IMR-90 (cell line): ENCODE results near the gene ROR2. TPM values are rescaled to one million over a fixed set of nuclear protein-coding genes. Genes with fewer than 3 reads are reported as not detected.

Experiments used
- ATAC-seq: fragments of 200-7000 bp; cut with Tn5 transposase; 2 replicates; pipeline ENCODE4 v1.9.1; 2020; ENCODE audit warnings: low read depth, mild to moderate bottlenecking, moderate library complexity
- BruUV-seq: library from RNA; stranded (reverse); fragments of 400-500 nt; replicated peaks from 2 replicates; lab custom pipeline; 2021; lab: Mats Ljungman, UMichigan
- CTCF ChIA-PET: fragments of 300-600 bp; formaldehyde crosslinking; extraction: SDS; loops from one replicate; lab custom pipeline; 2021; ENCODE audit warnings: antibody characterized with exemption; lab: Yijun Ruan, JAX
- POLR2A ChIA-PET: fragments of 300-600 bp; sonication (Branson Sonifier 250); formaldehyde crosslinking; loops from one replicate; lab custom pipeline; 2022; ENCODE audit warnings: antibody characterized with exemption; ENCODE audit not compliant: unreplicated experiment; lab: Charles Lee
- DNase-seq: peaks from one replicate; pipeline ENCODE4 v3.0.0; 2013
- H2AFZ ChIP-seq: replicated peaks from 2 replicates; pipeline ENCODE3; 2013; ENCODE audit warnings: low read length, mild to moderate bottlenecking; ENCODE audit not compliant: poor library complexity
- H2AK5ac ChIP-seq: 2 replicates; pipeline ENCODE4 v1.6.1; 2013; ENCODE audit warnings: low read depth, low read length, inconsistent platforms
- H2AK9ac ChIP-seq: replicated peaks from 2 replicates; pipeline ENCODE3; 2013; ENCODE audit warnings: mild to moderate bottlenecking, low read depth, low read length, moderate library complexity; ENCODE audit not compliant: poor library complexity
- H2BK120ac ChIP-seq: 2 replicates; pipeline ENCODE4 v1.6.1; 2013; ENCODE audit warnings: low read depth, low read length, inconsistent platforms
- H2BK15ac ChIP-seq: 3 replicates; pipeline ENCODE4 v1.6.1; 2013; ENCODE audit warnings: low read depth, low read length, inconsistent platforms
- H2BK20ac ChIP-seq: 2 replicates; pipeline ENCODE4 v1.6.1; 2013; ENCODE audit warnings: low read depth, mild to moderate bottlenecking, inconsistent platforms, low read length, moderate library complexity
- H2BK5ac ChIP-seq: 2 replicates; pipeline ENCODE4 v1.6.1; 2013; ENCODE audit warnings: mild to moderate bottlenecking, low read depth, low read length, inconsistent platforms; ENCODE audit not compliant: poor library complexity, severe bottlenecking
- H3K14ac ChIP-seq: replicated peaks from 2 replicates; pipeline ENCODE4 v1.6.1; 2013; ENCODE audit warnings: low read depth, low read length, inconsistent platforms
- H3K18ac ChIP-seq: 2 replicates; pipeline ENCODE4 v1.6.1; 2013; ENCODE audit warnings: low read depth, low read length, control low read depth
- H3K23ac ChIP-seq: 2 replicates; pipeline ENCODE4 v1.6.1; 2013; ENCODE audit warnings: low read depth, low read length, inconsistent platforms
- H3K27ac ChIP-seq: 2 replicates; pipeline ENCODE4 v1.5.1; 2013; ENCODE audit warnings: mild to moderate bottlenecking, control low read depth, low read length; ENCODE audit not compliant: insufficient read depth
- H3K27me3 ChIP-seq: 2 replicates; pipeline ENCODE4 v1.6.1; 2013; ENCODE audit warnings: low read length; ENCODE audit not compliant: control insufficient read depth, insufficient read depth
- H3K36me3 ChIP-seq: 2 replicates; pipeline ENCODE4 v1.6.1; 2013; ENCODE audit warnings: low read length, mixed read lengths; ENCODE audit not compliant: control insufficient read depth, insufficient read depth
- H3K4ac ChIP-seq: 2 replicates; pipeline ENCODE4 v1.6.1; 2013; ENCODE audit warnings: low read depth, low read length, inconsistent platforms
- H3K4me1 ChIP-seq: 2 replicates; pipeline ENCODE4 v1.6.1; 2013; ENCODE audit warnings: low read length, mixed read lengths; ENCODE audit not compliant: control insufficient read depth, insufficient read depth
- H3K4me2 ChIP-seq: 2 replicates; pipeline ENCODE4 v1.6.1; 2013; ENCODE audit warnings: low read depth, mild to moderate bottlenecking, control low read depth, low read length, moderate library complexity
- H3K4me3 ChIP-seq: 2 replicates; pipeline ENCODE4 v1.5.1; 2013; ENCODE audit warnings: low read depth, mild to moderate bottlenecking, control low read depth, low read length, moderate library complexity; ENCODE audit not compliant: insufficient read depth
- H3K56ac ChIP-seq: 2 replicates; pipeline ENCODE4 v1.6.1; 2013; ENCODE audit warnings: low read length, inconsistent platforms; ENCODE audit not compliant: insufficient read depth; ENCODE audit errors: extremely low read depth
- H3K79me1 ChIP-seq, 2 experiments: 2 replicates each; pipeline ENCODE4 v1.6.1; 2013; ENCODE audit warnings: low read length in 2 of 2, inconsistent platforms in 1 of 2, low read depth in 1 of 2
- H3K9ac ChIP-seq: 2 replicates; pipeline ENCODE4 v1.6.1; 2013; ENCODE audit warnings: low read depth, low read length, control low read depth
- H3K9me1 ChIP-seq: 2 replicates; pipeline ENCODE4 v1.6.1; 2013; ENCODE audit warnings: low read length, inconsistent platforms; ENCODE audit not compliant: insufficient read depth
- H3K9me3 ChIP-seq: 2 replicates; pipeline ENCODE4 v1.6.1; 2013; ENCODE audit warnings: low read length; ENCODE audit not compliant: control insufficient read depth, insufficient read depth
- H4K20me1 ChIP-seq: 2 replicates; pipeline ENCODE4 v1.6.1; 2013; ENCODE audit warnings: low read length, inconsistent platforms; ENCODE audit not compliant: insufficient read depth
- H4K5ac ChIP-seq: 2 replicates; pipeline ENCODE4 v1.6.1; 2013; ENCODE audit warnings: mild to moderate bottlenecking, low read depth, low read length, control low read depth
- H4K8ac ChIP-seq, 2 experiments: 2 replicates each; pipeline ENCODE4 v1.6.1; 2013; ENCODE audit warnings: low read depth in 2 of 2, low read length in 2 of 2, control low read depth in 1 of 2, inconsistent platforms in 1 of 2
- H4K91ac ChIP-seq: 2 replicates; pipeline ENCODE4 v1.6.1; 2013; ENCODE audit warnings: low read depth, low read length, inconsistent platforms; ENCODE audit not compliant: insufficient read depth
- CHD1 ChIP-seq: IDR thresholded peaks from 2 replicates; pipeline ENCODE4 v1.6.1; 2012; ENCODE audit warnings: low read depth, low read length, improper control_type of control experiment
- ELK1 ChIP-seq: fragments of 150-350 bp; IDR thresholded peaks from 2 replicates; pipeline ENCODE4 v1.6.1; 2016; ENCODE audit warnings: low read depth, mild to moderate bottlenecking, low read length, moderate library complexity, borderline replicate concordance
- MAFK ChIP-seq: IDR thresholded peaks from 2 replicates; pipeline ENCODE4 v1.6.1; 2012; ENCODE audit warnings: low read depth, low read length, improper control_type of control experiment
- MXI1 ChIP-seq: IDR thresholded peaks from 2 replicates; pipeline ENCODE4 v1.6.1; 2012; ENCODE audit warnings: low read depth, mild to moderate bottlenecking, low read length, moderate library complexity, borderline replicate concordance
- RAD21 ChIP-seq: IDR thresholded peaks from 2 replicates; pipeline ENCODE4 v1.6.1; 2012; ENCODE audit warnings: low read length, improper control_type of control experiment
- RFX5 ChIP-seq: IDR thresholded peaks from 2 replicates; pipeline ENCODE4 v1.8.0; 2012; ENCODE audit warnings: low read depth, mild to moderate bottlenecking, low read length, moderate library complexity
- WGBS, 2 experiments: methylation state at CpG; one replicate each; pipeline versions ENCODE4 v1.1.5 to v1.1.7; 2013; ENCODE audit warnings: missing lambda C conversion rate in 2 of 2; ENCODE audit not compliant: insufficient read length in 1 of 2; ENCODE audit errors: extremely low coverage in 2 of 2; 5-methylcytosine and 5-hydroxymethylcytosine counted together
- dilution Hi-C: fragments of 300-500 bp; cut with HindIII; formaldehyde crosslinking; loops from one replicate; pipeline ENCODE4 v1.14.3; 2018; ENCODE audit warnings: low sequenced_read_pairs; ENCODE audit not compliant: unreplicated experiment
- in situ Hi-C: fragments of 300-500 bp; cut with MboI; formaldehyde crosslinking; loops from 3 replicates; pipeline ENCODE4 v1.14.3; 2019; ENCODE audit warnings: low sequenced_read_pairs, inconsistent platforms, mixed read lengths
- intact Hi-C: fragments of 100-400 bp; cut with micrococcal nuclease; formaldehyde crosslinking; loops from 2 replicates; pipeline ENCODE4 v1.10.0; 2022
- polyA plus RNA-seq, 3 experiments: library from polyadenylated mRNA; depleted of rRNA; stranded (reverse); fragments of >200 nt; gene quantifications; 2 replicates each; pipeline ENCODE4 v1.2.3, GENCODE V29; 2012; ENCODE audit warnings: low replicate concordance in 1 of 3
- total RNA-seq: library from RNA; depleted of rRNA; stranded (reverse); fragments of >200 nt; gene quantifications from 2 replicates; pipeline ENCODE4 v1.2.3, GENCODE V29; 2012

Gene ROR2
- total and polyA plus RNA-seq, 2 of the 4 experiments (the other 2 are of a cell fraction) = 2.3 to 4.8 TPM

- TF ChIP-seq ELK1 = no peak
These were observed 42.3 kb downstream of the ROR2 start (continued) for GRCh38 chr9:91907484-91908292.

DNA sequence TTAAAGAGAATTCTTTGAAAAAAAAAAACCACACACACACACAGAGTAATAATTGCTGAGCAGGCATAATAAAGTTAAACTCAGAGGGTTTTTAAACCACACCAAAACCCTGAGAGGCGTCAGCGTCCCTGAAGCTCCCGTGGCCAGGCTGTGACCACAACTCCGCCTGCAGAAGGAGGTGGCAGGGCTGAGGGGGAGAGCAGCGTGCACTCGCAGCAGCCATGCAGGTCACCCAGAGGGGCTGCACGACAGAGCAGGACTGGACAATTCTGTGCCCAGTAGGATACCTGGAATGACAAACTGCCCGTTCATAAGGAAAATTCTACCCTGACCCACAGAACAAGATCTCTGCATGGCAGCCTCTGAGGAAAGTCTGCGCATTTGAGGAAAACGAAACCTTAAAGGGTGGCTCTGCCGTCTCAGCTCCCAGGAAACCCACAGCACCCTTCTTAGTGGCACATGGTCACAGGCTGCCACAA is 44.0 kb downstream of the ROR2 start:
- no peak for ATAC-seq

More for the DNA sequence above, 44.0 kb downstream of the ROR2 start:
- dilution Hi-C loops = no loop called here
- in situ Hi-C loops = no loop called here
- no peaks in the 10 kb centered on the region for H3K27me3 ChIP-seq
- no peak overlapping the region for H4K8ac ChIP-seq
- peak; percentile 95 for TF ChIP-seq MAFK
- TF ChIP-seq RFX5 = no peak
- no peak for TF ChIP-seq MXI1
- TF ChIP-seq RAD21 = no peak
- no peak for TF ChIP-seq CHD1
- H4K91ac ChIP-seq = no peak overlapping the region
- no peak overlapping the region for H2BK120ac ChIP-seq
- DNase-seq = no peak
- H2BK5ac ChIP-seq = no peak overlapping the region
- no peak overlapping the region for H3K4ac ChIP-seq
- H3K4me2 ChIP-seq = peak overlapping the region; percentile 8; the same call in 1 of the 2 replicates
- H2BK15ac ChIP-seq = no peak overlapping the region
- H3K4me1 ChIP-seq = peaks cover 11% of the 10 kb centered on the region; the same call in 1 of the 2 replicates
- intact Hi-C loops = no loop called here
- H3K79me1 ChIP-seq = peaks cover 5 to 12% of the 10 kb centered on the region in 2 experiments; a peak in 2 of 4 replicates
- no peak overlapping the region for H3K18ac ChIP-seq
- no peak overlapping the region for H3K27ac ChIP-seq
- H3K14ac ChIP-seq = no peak overlapping the region
- no peak overlapping the region for H2BK20ac ChIP-seq
- BruUV-seq = no TSS peak
- H3K36me3 ChIP-seq = no peaks in the 10 kb centered on the region
- no peak overlapping the region for H2AFZ ChIP-seq
- H3K9me3 ChIP-seq = no peaks in the 10 kb centered on the region
- WGBS, 2 experiments = no CpG with 5 or more reads among the region's 11 CpGs
- no peak overlapping the region for H2AK9ac ChIP-seq
- H3K9me1 ChIP-seq = peaks cover 14% of the 10 kb centered on the region
- no peak overlapping the region for H3K23ac ChIP-seq
- H2AK5ac ChIP-seq = no peak overlapping the region
- H4K5ac ChIP-seq = no peak overlapping the region
- H3K9ac ChIP-seq = no peak overlapping the region
- H3K56ac ChIP-seq = no peak overlapping the region
- peaks cover 17% of the 10 kb centered on the region; the same call in 1 of the 2 replicates for H4K20me1 ChIP-seq
- H3K4me3 ChIP-seq = no peak overlapping the region
- ChIA-PET CTCF (no interaction called here), POLR2A (no interaction called here)
